Small intestine (tissue), 7 donors: ENCODE data around the gene DUOX1. TPM values are rescaled to one million over a fixed set of nuclear protein-coding genes. Genes with fewer than 3 reads are reported as not detected.
A peak's percentile ranks its signal among the peaks of the same experiment; 100 is the strongest.

ENCODE experiments used
- DNase-seq, 2 donors: peaks; one replicate each; pipeline versions ENCODE4 v3.0.0 to v3.0.0-alpha.2; 2013
- FAIRE-seq: peaks from 2 replicates; lab custom pipeline; 2012; peaks lifted over from hg19 to GRCh38; lab: Jason Lieb, UNC
- H3K27ac ChIP-seq, 3 donors: one replicate each; pipeline ENCODE4 v1.5.1; 2013; ENCODE audit warnings: low read length in 2 of 3, mild to moderate bottlenecking in 2 of 3, control low read depth in 1 of 3, inconsistent platforms in 1 of 3, low read depth in 1 of 3, moderate library complexity in 1 of 3
- H3K27me3 ChIP-seq, 3 donors: one replicate each; pipeline ENCODE4 v1.6.1; 2013; ENCODE audit warnings: low read length in 3 of 3, inconsistent platforms in 1 of 3; ENCODE audit not compliant: control insufficient read depth in 3 of 3, insufficient read depth in 3 of 3
- H3K36me3 ChIP-seq, 3 donors: one replicate each; pipeline ENCODE4 v1.6.1; 2013; ENCODE audit warnings: low read length in 3 of 3, inconsistent platforms in 1 of 3, low read depth in 1 of 3, mild to moderate bottlenecking in 1 of 3, moderate library complexity in 1 of 3; ENCODE audit not compliant: control insufficient read depth in 3 of 3, insufficient read depth in 2 of 3
- H3K4me1 ChIP-seq, 3 donors: one replicate each; pipeline ENCODE4 v1.6.1; 2013; ENCODE audit warnings: low read length in 2 of 3, inconsistent platforms in 1 of 3, low read depth in 1 of 3, mild to moderate bottlenecking in 1 of 3, moderate library complexity in 1 of 3; ENCODE audit not compliant: control insufficient read depth in 3 of 3, insufficient read depth in 2 of 3
- H3K4me3 ChIP-seq, 3 donors: one replicate each; pipeline ENCODE4 v1.5.1; 2013; ENCODE audit warnings: low read length in 3 of 3, control low read depth in 1 of 3, inconsistent platforms in 1 of 3, low read depth in 1 of 3, mild to moderate bottlenecking in 1 of 3, moderate library complexity in 1 of 3
- H3K9me3 ChIP-seq, 2 donors: one replicate each; pipeline ENCODE4 v1.6.1; 2013; ENCODE audit warnings: low read depth in 1 of 2, low read length in 1 of 2; ENCODE audit not compliant: control insufficient read depth in 2 of 2, insufficient read depth in 1 of 2
- WGBS, 3 donors: extraction: QIAGEN DNeasy Blood & Tissue Kit; methylation state at CpG; one replicate each; pipeline ENCODE4 v1.1.7; 2013; 5-methylcytosine and 5-hydroxymethylcytosine counted together
- polyA plus RNA-seq, 4 donors: library from polyadenylated mRNA; stranded (reverse) in 3 of 4; unstranded in 1 of 4; fragments of 200-250 nt in 3 of 4; fragments of 120-200 nt in 1 of 4; gene quantifications; one replicate each; pipeline versions ENCODE4 v1.2.1 to v1.2.3, GENCODE V29; 2013
- donor health status: healthy with polysubstance abuse.
- donor health status: control.
- donor health status: control.
- donor health status: Bipolar disorder and iron deficiency.
- donor health status: healthy.

The DUOX1 gene
- polyA plus RNA-seq, 4 donors: 0.33 to 2.5 (median 0.67) TPM; not detected in 1

DNA sequence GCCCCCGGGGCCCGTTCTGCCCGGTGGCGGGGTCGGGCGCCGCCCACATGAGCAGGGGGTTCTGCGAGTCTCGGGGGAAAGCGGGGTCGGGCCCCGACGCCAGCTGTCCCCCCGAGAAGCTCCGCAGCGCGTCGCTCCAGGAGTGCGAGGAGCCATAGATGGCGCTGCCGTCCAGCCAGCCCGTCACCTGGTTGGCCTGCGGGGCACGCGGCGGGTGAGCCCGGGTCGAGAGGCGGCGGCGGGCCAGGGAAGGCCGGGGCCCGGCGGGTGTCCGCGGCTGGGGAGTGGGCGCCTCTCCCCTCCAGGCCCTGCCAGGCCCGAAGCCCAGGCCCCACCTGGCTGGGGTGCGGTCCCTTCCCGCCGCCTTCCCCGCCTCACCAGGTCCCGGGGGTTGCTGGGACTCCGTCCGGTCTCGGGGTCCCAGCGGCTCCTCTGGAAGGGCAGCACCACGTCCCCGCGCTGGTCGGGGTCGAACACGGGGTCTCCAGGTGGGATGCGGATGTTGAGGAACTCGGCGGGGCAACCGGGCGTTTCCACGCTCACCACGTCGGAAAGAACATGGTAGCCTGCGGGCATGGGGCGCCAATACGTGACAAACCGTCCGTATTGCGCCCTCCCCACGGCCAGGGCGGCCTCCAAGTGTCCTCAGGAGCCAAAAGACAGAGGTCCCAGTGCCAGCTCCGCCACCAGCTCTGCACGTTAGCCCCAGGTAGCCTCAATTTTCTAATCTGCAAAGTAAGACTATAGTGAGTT is 18.2 kb upstream of the DUOX1 start:
- Histone ChIP-seq H3K36me3 (no peaks in the 10 kb centered on the region), H3K4me1 (peaks cover 0 to 5% (median 0%) of the 10 kb centered on the region in 3 donors), H3K27ac (no peak overlapping the region), H3K4me3 (no peak overlapping the region), H3K27me3 (peaks cover 7 to 80% (median 54%) of the 10 kb centered on the region in 3 donors), H3K9me3 (no peaks in the 10 kb centered on the region)
- FAIRE-seq: no peak
- WGBS, 3 donors: 7 to 22% (median 11%) methylated on average over 58 to 70 of the region's 71 CpGs
- DNase-seq: no peak

DNA sequence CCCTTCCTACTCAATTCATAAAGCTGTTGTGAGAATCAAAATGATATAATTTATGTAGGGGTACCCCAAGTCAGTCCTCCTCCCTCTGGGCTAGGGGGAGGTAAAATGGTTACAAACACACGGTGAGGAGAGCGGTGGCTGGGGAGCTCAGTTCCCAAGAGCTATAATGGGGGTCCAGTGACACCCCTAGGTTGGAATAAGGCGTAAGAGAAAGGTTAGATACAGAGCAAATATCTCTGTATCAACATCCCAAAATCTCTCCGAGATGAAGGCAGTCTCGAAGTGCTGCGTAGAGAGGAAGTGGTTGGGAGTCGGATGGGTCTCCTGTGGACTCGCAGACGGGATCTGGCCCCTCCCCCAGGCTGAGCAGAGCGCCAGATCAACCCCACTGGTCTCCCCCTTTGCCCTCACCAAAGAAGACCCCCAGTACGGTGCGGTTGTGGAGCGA is 17.6 kb upstream of the DUOX1 start:
- no peaks in the 10 kb centered on the region for H3K36me3 ChIP-seq
- H3K4me3 ChIP-seq: no peak overlapping the region
- 5 to 13% (median 11%) methylated on average over 13 of the region's 13 CpGs for whole genome bisulfite sequencing, 3 donors
- DNase-seq (no peak), FAIRE-seq (no peak)
- peaks cover 0 to 8% (median 0%) of the 10 kb centered on the region in 3 donors for H3K4me1 ChIP-seq
- no peaks in the 10 kb centered on the region for H3K9me3 ChIP-seq
- H3K27ac ChIP-seq: no peak overlapping the region
- peaks cover 7 to 81% (median 60%) of the 10 kb centered on the region in 3 donors for H3K27me3 ChIP-seq

DNA sequence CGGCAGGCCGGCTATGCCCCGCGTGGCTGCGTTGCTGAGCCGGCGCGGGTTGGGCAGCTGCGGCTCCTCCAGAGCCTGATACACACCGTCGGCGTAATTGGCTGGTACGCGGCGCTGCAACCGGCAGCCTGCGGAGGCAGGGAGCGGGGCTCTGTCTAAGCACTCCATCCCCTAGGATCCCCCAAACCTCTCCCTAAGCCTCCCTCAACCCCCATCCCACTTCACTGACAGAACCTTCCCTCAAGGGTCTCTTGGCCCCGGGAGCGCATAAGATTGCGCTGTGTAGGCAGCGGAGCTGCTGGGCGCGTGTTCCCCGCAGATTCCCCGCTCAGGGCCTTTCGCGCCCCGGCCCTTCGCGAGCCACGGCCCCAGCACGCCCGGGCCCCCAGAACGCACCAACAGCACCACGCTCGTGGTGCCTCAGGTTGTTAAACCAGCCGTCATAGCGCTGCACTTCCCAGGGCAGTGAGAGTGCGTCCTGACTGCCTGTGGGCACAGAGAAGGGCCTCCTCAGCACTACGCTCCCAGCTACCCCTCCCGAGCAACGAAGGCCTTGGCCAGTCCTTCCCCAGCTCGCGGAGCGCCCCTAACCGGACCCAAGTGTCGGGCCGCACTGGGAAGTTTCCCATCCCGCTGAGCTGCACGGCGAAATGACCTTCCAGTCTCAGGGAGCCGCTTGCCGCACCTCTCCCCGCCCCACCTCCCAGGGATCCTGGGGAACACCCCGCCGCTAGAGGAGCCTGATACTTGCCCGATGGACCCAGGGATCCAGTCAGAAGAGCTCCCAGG is 17.0 kb upstream of the DUOX1 start:
- WGBS, 3 donors: 2 to 3% (median 2%) methylated on average over 47 to 58 of the region's 58 CpGs

DNA sequence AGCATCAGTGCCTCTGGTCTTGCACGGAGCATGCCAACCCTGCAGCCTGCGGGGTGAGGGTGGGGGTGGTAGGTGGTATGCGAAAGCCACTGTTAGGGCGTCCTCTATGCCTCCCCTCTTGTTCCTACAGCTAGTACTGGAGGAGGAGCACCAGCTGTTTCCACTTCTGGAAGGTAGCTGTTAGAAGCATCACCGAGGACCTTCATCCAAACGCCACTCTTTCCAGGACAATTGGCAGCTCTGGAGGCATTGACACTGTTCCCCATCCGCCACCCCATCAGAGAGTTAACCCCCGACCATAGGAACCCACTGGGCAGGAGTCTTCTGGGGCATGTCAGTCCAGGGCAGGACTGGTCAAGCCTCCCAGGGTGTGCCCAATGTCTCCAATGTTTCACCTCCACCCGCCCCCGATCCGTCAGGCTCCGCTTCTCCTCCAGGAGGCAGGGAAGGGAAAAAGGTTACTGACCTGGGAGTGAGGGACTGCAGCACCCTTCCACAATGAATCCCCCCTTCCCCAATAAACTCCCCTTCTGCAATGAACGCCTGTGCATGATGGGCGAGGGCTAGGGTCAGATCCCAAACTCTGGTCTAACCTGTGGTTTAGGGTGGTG is 16.3 kb upstream of the DUOX1 start:
- FAIRE-seq (no peak), DNase-seq (no peak)
- H3K4me3 ChIP-seq: no peak overlapping the region
- peaks cover 7 to 86% (median 62%) of the 10 kb centered on the region in 3 donors for H3K27me3 ChIP-seq
- H3K27ac ChIP-seq: no peak overlapping the region
- no peaks in the 10 kb centered on the region for H3K36me3 ChIP-seq
- no peaks in the 10 kb centered on the region for H3K9me3 ChIP-seq
- WGBS, 3 donors: 8 to 11% (median 8%) methylated on average over 12 to 14 of the region's 14 CpGs
- H3K4me1 ChIP-seq: peaks cover 0 to 13% (median 0%) of the 10 kb centered on the region in 3 donors

More for the DNA sequence above, 17.0 kb upstream of the DUOX1 start:
- peaks cover 7 to 87% (median 66%) of the 10 kb centered on the region in 3 donors for H3K27me3 ChIP-seq
- FAIRE-seq (no peak), DNase-seq (peak; percentile 27 to 34)
- no peaks in the 10 kb centered on the region for H3K36me3 ChIP-seq
- H3K4me1 ChIP-seq: peaks cover 0 to 11% (median 0%) of the 10 kb centered on the region in 3 donors
- H3K27ac ChIP-seq: no peak overlapping the region
- peak overlapping the region in 1 of 3 donors; percentile 26 for H3K4me3 ChIP-seq
- H3K9me3 ChIP-seq: no peaks in the 10 kb centered on the region

DNA sequence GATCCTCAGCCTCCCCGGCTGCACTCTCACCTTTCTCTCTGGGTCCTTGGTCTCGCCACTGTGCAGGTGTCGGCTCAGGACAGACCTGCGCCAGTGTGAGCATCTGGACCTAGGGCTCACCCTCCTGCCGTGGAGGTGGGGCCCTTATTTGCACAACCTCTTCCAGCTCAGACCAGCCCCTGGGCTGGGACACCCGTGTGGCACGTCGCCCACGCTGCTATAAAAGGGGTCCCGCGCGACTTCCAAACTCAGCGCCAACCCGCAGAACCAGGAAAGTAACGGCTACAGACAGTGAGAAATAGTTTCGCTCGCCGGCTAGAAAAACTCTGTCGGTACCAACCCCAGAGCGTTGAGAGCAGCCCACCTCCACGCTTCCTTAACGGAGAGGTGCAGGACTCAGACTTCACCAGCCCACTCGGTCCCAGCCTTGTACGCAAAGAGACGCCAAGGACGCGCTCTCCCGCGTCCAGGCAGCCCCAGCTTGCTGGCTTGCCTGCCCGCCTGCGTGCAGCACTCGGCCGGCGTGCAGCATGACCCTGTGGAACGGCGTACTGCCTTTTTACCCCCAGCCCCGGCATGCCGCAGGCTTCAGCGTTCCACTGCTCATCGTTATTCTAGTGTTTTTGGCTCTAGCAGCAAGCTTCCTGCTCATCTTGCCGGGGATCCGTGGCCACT is 15.6 kb upstream of the DUOX1 start, which contains the start of the genes DUOX2 and DUOXA2:
TSS of gene DUOX2 (minus strand) at position 97 of the 675 bp plus-strand sequence. CDS start 761 bp downstream, outside the sequence.
TSS of gene DUOXA2 (plus strand) at position 251 of the 675 bp plus-strand sequence. CDS start at position 531, 280 bp downstream.
- H3K27ac ChIP-seq: no peak within 1 kb of the TSS
- 1 to 3% (median 2%) methylated on average over 40 to 42 of the region's 42 CpGs for WGBS, 3 donors
- no peak for FAIRE-seq
- peaks cover 7 to 88% (median 62%) of the 10 kb centered on the region in 3 donors for H3K27me3 ChIP-seq
- H3K9me3 ChIP-seq: no peaks in the 10 kb centered on the region
- peaks cover 0 to 13% (median 0%) of the 10 kb centered on the region in 3 donors for H3K4me1 ChIP-seq
- no peak for DNase-seq
- H3K36me3 ChIP-seq: no peaks in the 10 kb centered on the region
- H3K4me3 ChIP-seq: peak within 1 kb of the TSS in 1 of 3 donors; percentile 26

DNA sequence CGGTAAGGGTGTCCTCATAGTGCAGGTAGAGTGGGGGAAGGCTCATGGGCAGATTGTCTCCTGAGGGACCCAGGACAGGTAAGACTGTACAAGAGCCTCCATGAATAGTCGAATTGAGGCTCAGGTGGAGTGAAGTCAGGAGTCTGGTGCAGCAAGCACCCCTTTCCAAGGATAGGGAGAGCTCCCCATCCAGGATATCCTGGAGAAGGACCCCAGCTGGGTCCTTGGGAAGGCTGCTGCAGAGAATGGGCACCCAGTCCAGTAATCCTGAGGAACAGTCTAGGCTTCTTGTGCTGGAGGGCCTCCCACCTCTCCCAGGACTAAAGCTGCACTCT is 15.1 kb upstream of the DUOX1 start:
- DNase-seq (no peak), FAIRE-seq (no peak)
- Histone ChIP-seq H3K27ac (no peak overlapping the region), H3K4me1 (peaks cover 0 to 13% (median 0%) of the 10 kb centered on the region in 3 donors), H3K4me3 (no peak overlapping the region), H3K36me3 (no peaks in the 10 kb centered on the region), H3K9me3 (no peaks in the 10 kb centered on the region), H3K27me3 (peaks cover 7 to 88% (median 61%) of the 10 kb centered on the region in 3 donors)
- WGBS, 3 donors: 7 to 12% (median 10%) methylated on average over 2 of the region's 2 CpGs

DNA sequence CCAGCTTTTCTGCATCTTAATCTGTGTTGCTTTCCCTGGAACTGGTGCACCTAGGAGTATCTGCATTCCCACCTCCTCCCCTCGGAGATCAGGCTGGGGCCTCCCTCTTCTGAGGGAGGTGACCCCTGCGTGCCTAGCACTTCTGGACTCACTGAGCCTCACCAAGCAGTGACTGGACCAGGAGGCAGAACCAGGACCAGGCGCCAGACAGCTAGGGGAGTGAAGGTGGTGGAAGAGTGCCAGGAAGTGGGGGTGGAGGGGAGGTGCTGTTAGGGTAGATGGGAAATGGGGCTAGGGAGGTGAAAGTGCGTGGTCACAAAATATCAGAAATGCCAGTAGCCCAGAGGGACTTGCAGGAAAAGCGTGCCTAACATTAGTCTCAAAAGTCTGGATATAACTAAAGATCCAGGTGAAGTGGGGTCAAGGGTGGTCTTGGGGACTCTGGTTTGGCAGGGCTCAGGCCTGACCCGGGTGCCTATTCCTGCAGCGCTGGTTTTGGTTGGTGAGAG is 14.4 kb upstream of the DUOX1 start:
- peaks cover 0 to 13% (median 0%) of the 10 kb centered on the region in 3 donors for H3K4me1 ChIP-seq
- peaks cover 7 to 84% (median 59%) of the 10 kb centered on the region in 3 donors for H3K27me3 ChIP-seq
- H3K36me3 ChIP-seq: no peaks in the 10 kb centered on the region
- WGBS, 3 donors: 60 to 77% (median 72%) methylated on average over 7 of the region's 7 CpGs
- no peak for DNase-seq
- FAIRE-seq: no peak
- H3K9me3 ChIP-seq: no peaks in the 10 kb centered on the region
- no peak overlapping the region for H3K27ac ChIP-seq
- H3K4me3 ChIP-seq: no peak overlapping the region
